ENCODE results near the gene FAM200C. TPM values are rescaled to one million over a fixed set of nuclear protein-coding genes. Genes with fewer than 3 reads are reported as not detected.

The FAM200C gene
- total and polyA plus RNA-seq, 2 of the 13 experiments (the other 11 are each of a cell fraction or from before 2014, with no cell fraction given) = 3.2 to 4.7 TPM

DNA sequence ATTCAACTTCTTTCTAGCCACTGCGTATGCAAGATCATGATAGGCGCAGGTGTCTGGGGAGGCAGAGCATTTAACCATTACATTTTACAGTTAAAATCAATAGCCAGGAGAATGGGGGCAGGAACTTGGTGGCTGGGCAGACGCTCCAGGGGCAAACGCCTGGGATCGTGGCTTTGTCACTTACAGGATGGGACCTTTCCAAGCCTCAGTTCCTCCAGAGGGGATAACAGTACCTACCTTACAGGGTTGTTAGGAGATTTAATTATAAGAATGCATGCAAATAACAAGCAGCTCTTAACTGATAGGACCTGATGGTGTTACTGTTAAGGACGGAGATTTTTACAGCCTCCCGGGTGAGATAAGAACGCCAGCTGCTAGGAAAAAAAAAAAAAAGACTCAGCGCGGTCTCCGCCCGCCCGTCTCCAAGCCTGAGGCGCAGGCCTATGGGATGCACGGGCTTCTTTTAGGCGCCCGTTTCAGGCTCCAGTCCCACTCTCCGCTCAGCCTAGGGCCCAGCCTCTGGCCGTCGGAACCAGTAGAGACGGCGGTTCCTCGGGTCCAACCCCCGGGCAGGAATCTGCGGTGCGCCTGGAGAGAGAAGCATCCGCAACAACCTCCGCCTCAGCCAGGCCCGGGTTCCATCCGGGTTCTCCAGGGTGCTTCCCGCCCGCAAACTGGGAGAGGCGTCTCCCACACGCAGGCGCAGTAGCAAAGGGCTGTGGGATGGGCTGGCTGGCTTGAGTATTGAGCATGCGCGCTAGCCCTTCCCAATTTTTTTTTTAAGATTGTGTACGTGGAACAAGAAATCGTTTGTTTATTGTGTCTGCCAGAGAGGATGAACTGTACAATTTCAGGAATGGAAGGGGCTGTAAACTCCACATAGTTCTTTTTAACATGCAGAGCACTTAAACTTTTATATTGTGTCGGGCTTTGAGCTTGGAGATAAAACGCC is at the start of gene FAM200C (continued):
- TF ChIP-seq, protein P1, sequence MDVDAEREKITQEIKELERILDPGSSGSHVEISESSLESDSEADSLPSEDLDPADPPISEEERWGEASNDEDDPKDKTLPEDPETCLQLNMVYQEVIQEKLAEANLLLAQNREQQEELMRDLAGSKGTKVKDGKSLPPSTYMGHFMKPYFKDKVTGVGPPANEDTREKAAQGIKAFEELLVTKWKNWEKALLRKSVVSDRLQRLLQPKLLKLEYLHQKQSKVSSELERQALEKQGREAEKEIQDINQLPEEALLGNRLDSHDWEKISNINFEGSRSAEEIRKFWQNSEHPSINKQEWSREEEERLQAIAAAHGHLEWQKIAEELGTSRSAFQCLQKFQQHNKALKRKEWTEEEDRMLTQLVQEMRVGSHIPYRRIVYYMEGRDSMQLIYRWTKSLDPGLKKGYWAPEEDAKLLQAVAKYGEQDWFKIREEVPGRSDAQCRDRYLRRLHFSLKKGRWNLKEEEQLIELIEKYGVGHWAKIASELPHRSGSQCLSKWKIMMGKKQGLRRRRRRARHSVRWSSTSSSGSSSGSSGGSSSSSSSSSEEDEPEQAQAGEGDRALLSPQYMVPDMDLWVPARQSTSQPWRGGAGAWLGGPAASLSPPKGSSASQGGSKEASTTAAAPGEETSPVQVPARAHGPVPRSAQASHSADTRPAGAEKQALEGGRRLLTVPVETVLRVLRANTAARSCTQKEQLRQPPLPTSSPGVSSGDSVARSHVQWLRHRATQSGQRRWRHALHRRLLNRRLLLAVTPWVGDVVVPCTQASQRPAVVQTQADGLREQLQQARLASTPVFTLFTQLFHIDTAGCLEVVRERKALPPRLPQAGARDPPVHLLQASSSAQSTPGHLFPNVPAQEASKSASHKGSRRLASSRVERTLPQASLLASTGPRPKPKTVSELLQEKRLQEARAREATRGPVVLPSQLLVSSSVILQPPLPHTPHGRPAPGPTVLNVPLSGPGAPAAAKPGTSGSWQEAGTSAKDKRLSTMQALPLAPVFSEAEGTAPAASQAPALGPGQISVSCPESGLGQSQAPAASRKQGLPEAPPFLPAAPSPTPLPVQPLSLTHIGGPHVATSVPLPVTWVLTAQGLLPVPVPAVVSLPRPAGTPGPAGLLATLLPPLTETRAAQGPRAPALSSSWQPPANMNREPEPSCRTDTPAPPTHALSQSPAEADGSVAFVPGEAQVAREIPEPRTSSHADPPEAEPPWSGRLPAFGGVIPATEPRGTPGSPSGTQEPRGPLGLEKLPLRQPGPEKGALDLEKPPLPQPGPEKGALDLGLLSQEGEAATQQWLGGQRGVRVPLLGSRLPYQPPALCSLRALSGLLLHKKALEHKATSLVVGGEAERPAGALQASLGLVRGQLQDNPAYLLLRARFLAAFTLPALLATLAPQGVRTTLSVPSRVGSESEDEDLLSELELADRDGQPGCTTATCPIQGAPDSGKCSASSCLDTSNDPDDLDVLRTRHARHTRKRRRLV (CRISPR knock-in tag; IDR thresholded peaks at IDR 0.05) = peak; percentile 76; the same call in 1 of the 2 replicates
- TF ChIP-seq, protein P2, sequence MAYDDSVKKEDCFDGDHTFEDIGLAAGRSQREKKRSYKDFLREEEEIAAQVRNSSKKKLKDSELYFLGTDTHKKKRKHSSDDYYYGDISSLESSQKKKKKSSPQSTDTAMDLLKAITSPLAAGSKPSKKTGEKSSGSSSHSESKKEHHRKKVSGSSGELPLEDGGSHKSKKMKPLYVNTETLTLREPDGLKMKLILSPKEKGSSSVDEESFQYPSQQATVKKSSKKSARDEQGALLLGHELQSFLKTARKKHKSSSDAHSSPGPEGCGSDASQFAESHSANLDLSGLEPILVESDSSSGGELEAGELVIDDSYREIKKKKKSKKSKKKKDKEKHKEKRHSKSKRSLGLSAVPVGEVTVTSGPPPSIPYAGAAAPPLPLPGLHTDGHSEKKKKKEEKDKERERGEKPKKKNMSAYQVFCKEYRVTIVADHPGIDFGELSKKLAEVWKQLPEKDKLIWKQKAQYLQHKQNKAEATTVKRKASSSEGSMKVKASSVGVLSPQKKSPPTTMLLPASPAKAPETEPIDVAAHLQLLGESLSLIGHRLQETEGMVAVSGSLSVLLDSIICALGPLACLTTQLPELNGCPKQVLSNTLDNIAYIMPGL (CRISPR knock-in tag; IDR thresholded peaks at IDR 0.05; ENCODE audit: borderline replicate concordance in 1 of 2, low read depth in 1 of 2) = peak in 1 of 2 experiments; percentile 81; a peak in 3 of 4 replicates
- no peak for TF ChIP-seq ZNF619 (CRISPR knock-in tag; IDR thresholded peaks at IDR 0.05)

Data from HepG2 (cell line).